HG02852 (cell line): ENCODE results near the gene LRRC15.

Experiments
- ATAC-seq: cut with Tn5 transposase; IDR thresholded peaks from one replicate; pipeline ENCODE4 v1.9.1; 2021; ENCODE audit warnings: mild to moderate bottlenecking, moderate library complexity; ENCODE audit not compliant: unreplicated experiment

Gene LRRC15

DNA sequence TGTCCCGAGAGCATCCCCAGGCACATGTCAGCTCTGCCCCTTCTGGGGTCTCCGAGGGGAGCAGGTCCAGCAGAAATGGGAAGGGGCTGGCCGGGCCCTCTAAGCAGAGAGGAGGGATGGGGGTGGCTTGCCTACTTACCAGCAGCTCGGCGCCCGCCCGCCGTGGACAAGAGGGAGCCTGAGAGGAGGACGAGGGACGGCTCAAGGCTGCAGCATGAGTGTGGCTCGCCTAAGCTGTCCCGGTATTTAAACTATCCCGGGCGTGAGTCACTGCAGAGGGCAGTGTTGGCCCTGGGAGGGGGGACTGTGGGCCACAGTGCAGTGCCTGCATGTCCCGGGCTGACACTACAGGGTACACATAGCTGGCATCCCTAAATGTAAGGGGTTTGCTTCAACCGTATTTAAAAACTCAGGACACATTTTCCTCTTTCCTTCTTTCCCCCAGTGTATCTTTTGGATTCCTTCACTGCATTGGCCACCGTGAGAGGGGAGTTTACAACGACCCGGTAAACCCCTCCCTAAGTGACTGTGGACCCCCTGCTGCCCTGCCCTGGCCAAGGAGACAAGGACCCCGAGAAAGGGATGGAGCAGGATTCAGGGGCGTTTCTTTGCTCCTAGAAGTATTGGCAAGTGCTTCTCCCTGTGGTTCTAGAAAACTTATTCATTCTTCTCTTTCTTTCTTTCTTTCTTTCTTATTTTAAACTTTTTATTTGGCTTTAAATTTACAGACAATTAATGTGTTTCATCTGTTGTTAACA lies at the start of gene LRRC15:
Gene LRRC15 (minus strand): TSS at position 222 of the 758 bp plus-strand sequence. CDS start 8,700 bp downstream, outside the sequence.
- ATAC-seq = no peak

GRCh38 chr3:194418671-194419070 lies 49.1 kb upstream of the LRRC15 start:
- ATAC-seq = no peak

DNA sequence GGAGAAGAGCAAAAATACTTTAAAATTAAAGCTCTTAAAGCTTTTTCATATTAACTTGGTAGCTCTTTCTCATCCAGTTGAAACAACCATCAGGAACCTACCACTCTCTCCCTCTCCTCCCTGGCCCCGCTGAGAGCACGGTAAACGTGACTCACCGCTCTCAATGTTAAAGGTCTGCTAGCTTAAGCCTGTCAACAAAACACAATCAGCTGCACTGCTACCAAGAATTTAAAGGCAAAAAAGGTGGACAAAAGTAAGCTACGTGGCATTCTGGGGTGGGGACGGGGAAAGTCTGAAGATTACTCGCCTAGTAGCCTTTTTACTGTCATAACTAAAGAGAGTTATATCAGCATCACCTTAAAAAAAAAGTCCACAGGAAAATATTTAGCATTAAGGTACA lies 37.9 kb upstream of the LRRC15 start:
- no peak for ATAC-seq

GRCh38 chr3:194405766-194406165 lies 36.2 kb upstream of the LRRC15 start:
- ATAC-seq = no peak

- ATAC-seq = no peak
Observed at GRCh38 chr3:194404365-194405140, 35.0 kb upstream of the LRRC15 start.

- ATAC-seq = no peak
Observed at GRCh38 chr3:194401868-194402329, 32.4 kb upstream of the LRRC15 start.

DNA sequence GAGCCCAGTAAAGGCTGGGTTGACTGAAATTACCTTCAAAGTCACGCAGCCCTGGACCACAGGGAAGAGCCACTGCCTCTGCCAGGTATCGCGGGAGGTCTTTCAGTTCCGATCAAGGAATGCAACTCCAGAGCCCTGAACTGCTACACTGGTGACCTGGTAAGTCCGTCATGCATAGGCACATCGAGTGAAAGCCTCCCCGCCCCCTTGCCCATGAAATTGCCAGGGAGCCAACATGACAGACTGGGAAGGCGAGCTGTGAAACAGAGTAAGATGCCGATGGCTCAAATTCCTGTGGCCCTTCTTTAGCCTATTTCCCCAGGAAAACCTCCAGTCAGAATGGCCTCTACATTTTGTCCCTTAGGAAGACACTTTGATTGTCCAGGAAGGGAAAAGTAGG lies 31.8 kb upstream of the LRRC15 start:
- no peak for ATAC-seq

DNA sequence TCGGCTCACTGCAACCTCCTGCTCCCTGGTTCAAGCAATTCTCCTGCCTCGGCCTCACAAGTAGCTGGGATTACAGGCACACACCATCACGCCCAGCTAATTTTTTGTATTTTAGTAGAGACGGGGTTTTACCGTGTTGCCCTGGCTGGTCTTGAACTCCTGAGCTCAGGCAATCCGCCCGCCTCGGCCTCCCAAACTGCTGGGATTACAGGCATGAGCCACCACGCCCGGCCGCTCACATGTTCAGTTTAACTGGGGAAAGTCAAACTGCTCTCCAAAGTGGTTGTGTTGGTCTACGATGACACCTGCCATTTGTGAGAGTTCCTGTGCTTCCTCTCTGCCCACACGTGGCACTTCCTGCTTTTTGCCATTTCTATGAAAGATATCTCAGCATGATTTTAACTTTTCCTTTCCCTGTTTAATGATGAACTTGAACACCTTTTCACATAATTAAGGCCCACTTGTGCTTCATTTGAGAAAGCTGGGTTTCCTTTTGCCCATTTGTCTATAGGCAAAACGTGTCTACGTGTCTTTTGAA lies 30.4 kb upstream of the LRRC15 start:
- no peak for ATAC-seq

DNA sequence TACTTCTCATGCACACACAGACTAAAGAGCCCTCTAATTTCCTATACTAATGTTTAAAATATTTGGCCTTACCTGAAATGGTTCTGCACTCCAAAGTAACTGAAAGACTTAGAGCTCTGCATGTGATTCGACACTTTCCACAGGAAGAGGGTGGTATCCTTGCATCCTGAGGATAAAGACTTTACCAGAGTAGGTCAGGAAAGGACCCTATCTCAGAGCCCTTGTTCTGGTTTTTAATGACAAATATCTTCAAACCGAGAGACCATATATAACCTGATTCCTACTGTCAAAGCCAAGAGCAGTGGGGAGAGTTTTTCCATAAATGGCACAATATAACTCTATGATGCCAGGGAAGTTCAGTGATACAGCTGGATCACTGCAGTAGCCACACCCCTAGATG lies 29.6 kb upstream of the LRRC15 start, which contains the start of gene GP5:
Gene GP5 (minus strand): TSS at position 101 of the 400 bp plus-strand sequence. CDS start 984 bp downstream, outside the sequence.
- ATAC-seq = no peak

GRCh38 chr3:194397757-194398312 lies 28.3 kb upstream of the LRRC15 start:
- ATAC-seq = no peak

GRCh38 chr3:194396859-194397756 lies 27.6 kb upstream of the LRRC15 start:
- ATAC-seq = no peak

- ATAC-seq = no peak
Observed at GRCh38 chr3:194396539-194396858, 27.0 kb upstream of the LRRC15 start.

GRCh38 chr3:194395778-194396538 lies 26.4 kb upstream of the LRRC15 start:
- ATAC-seq = no peak

DNA sequence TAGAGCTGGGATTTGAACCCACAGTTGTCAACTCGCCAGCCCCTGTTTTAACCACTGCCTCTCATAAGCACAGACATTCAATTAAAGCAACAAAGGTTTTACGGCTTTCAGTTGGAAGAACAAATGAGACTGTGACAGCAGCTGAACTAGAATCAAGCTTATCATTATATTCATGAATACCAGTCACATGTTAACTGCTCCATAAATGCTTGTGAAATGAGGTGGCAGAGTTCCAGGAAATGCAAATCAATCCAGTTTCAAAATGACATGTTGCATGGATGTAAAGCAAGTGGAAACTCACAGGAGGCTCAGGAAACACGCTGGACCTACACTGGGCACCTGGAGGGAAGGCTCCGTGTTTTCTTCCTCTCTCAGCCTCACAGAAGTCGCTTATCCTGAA lies 25.7 kb upstream of the LRRC15 start:
- ATAC-seq = no peak

DNA sequence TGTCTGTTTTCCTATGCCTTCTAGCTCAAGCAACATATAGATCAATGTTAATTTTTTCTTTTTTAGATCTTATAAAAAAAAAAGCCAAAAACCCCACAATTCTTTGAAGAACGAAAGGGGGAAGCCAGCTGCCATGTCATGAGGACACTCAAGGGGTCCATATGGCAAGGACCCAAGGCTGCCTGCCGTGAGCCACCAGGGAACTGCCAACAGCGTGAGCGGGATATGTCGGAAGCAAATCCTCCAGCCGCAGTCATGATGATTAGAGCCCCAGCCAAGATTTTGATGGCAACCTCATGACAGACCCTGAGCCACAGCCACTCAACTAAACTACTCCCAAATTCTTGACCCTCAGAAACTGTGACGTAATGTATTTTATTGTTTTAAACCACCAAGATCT lies 23.0 kb upstream of the LRRC15 start:
- no peak for ATAC-seq

DNA sequence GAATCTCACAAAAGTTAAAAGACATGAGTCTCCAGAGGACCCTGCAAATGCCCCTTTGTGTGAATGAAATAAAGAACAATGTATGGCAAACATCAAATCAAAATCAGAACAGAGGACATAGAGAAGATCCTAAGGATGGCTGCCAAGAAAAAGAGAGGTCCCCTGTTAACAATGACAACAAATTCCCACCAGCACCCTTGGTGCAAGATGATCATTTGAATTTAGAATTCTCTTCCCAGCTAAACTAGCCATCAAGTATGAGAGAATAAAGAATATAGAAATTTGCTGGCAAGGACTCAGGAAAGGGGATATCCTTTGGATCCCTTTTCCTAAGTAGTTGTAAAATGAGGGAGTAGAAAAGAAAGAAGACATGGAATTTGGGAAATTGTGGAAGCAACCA lies 21.3 kb upstream of the LRRC15 start:
- ATAC-seq = no peak

GRCh38 chr3:194389269-194389668 lies 19.7 kb upstream of the LRRC15 start:
- no peak for ATAC-seq

GRCh38 chr3:194387926-194388418 lies 18.4 kb upstream of the LRRC15 start:
- ATAC-seq = no peak

DNA sequence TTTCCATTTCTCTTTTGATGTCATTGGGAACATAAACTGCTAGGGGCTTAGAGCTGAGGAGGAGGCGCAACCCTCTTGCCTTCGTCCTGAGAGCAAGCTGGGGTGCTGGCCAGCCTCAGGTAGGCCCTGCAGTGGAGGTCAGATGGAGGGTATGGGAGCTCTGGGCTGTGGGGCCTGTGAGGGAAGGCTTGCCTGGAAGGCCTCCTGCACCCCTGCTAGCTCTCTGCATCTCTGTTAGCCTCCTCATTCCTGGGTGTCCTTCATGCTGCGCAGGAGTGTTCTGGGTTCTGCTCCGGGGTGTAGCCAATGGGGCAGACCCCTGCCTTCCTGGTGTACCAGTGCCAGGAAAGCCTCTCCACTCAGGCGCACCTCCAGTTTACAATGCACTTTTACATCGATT lies 17.7 kb upstream of the LRRC15 start:
- ATAC-seq = no peak

GRCh38 chr3:194386648-194387047 lies 17.1 kb upstream of the LRRC15 start:
- ATAC-seq = no peak
